ENCODE results near the gene C14orf39. TPM values are rescaled to one million over a fixed set of nuclear protein-coding genes. Genes with fewer than 3 reads are reported as not detected.

Gene C14orf39
- total RNA-seq, 3 donors from 2014 or later: 0.57 TPM; not detected in 2

DNA sequence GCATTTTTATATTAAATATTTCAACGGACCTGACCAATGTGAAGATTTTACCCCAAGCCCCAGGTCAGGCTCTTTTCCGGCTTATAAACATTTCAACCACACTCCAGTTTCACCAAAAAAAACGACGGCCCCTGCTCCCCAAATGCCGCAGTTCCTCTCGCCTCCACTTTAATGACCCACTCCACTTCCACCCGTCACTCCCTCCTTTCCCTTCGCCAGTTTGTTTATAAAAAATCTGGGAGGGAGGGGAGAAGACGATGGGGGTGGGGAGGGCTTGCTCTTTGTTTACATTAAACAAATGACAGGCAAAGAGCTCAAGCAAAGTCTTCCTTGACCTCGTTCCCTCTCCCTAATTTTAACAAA lies 28.5 kb upstream of the C14orf39 start:
- DNase-seq (no peak), ATAC-seq (no peak)
- Histone ChIP-seq H3K4me3 (no peak overlapping the region), H3K9me3 (no peaks in the 10 kb centered on the region), H3K36me3 (ENCODE audit: low read depth) (no peaks in the 10 kb centered on the region), H3K4me1 (ENCODE audit: low read depth) (peaks cover 3% of the 10 kb centered on the region)
- TF ChIP-seq, protein P1, sequence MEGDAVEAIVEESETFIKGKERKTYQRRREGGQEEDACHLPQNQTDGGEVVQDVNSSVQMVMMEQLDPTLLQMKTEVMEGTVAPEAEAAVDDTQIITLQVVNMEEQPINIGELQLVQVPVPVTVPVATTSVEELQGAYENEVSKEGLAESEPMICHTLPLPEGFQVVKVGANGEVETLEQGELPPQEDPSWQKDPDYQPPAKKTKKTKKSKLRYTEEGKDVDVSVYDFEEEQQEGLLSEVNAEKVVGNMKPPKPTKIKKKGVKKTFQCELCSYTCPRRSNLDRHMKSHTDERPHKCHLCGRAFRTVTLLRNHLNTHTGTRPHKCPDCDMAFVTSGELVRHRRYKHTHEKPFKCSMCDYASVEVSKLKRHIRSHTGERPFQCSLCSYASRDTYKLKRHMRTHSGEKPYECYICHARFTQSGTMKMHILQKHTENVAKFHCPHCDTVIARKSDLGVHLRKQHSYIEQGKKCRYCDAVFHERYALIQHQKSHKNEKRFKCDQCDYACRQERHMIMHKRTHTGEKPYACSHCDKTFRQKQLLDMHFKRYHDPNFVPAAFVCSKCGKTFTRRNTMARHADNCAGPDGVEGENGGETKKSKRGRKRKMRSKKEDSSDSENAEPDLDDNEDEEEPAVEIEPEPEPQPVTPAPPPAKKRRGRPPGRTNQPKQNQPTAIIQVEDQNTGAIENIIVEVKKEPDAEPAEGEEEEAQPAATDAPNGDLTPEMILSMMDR (IDR thresholded peaks at IDR 0.05): no peak
- intact Hi-C loops (cut with DNase I, micrococcal nuclease): no loop called here

- intact Hi-C loops (cut with DNase I, micrococcal nuclease): no loop called here
- DNase-seq: no peak
- no peak overlapping the region for H3K4me3 ChIP-seq
- TF ChIP-seq, protein P1 (IDR thresholded peaks at IDR 0.05): no peak
- peaks cover 3% of the 10 kb centered on the region for H3K4me1 ChIP-seq (ENCODE audit: low read depth)
- ATAC-seq: no peak
- no peaks in the 10 kb centered on the region for H3K9me3 ChIP-seq
- no peaks in the 10 kb centered on the region for H3K36me3 ChIP-seq (ENCODE audit: low read depth)
Measured at GRCh38 chr14:60512973-60513571, 27.2 kb upstream of the C14orf39 start.

DNA sequence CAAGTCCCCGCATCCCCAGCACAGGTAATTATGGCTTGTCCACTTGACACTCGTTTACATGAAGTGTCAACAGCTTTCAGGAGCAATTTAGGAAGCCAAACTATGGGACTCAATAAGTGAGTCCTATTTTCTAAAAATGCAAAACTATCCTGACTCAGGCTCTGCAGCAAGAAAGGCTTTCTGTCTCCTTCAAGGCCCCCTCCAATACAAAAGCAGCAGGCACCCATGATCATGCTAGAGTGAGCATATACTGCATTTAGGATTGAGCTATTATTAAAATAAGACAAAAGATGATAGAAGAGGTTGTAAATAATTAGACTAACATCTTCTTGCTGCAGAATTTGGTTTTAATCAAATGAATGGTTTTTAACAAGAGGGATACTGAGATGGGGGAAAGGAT lies 26.3 kb upstream of the C14orf39 start:
- H3K36me3 ChIP-seq (ENCODE audit: low read depth): no peaks in the 10 kb centered on the region
- peaks cover 3% of the 10 kb centered on the region for H3K4me1 ChIP-seq (ENCODE audit: low read depth)
- DNase-seq (no peak), ATAC-seq (no peak)
- no peak overlapping the region for H3K4me3 ChIP-seq
- no peaks in the 10 kb centered on the region for H3K9me3 ChIP-seq
- intact Hi-C loops (cut with DNase I, micrococcal nuclease): no loop called here
- TF ChIP-seq, protein P1 (IDR thresholded peaks at IDR 0.05): no peak

DNA sequence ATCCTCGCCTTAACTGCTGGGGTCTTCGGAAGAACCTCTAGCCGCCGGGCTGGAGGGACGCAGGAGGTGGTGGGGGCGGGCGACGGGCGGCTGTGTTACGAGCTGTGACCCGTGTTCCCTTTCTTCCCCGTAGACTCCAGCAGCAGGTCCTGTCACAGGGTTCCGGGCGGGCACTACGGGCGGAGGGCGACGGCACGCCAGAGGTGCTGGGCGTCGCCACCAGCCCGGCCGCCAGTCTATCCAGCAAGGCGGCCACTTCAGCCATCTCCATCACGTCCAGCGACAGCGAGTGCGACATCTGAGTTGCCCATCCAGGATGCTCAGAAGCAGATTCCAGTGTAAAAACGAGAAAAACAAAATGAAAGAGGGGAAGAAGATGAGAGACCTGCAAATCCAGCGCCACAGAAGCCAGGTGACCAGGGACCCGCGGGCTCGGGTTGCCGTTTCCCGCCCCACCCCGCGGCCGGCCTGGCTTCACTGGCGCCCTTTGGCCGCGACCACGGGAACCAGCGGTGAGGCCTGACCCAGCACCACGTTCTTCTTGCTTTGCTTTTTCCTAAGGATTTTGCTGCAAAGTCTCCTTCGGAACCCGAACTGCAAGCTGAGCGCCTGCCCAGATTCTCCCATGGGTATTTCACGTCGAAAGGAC lies 25.2 kb upstream of the C14orf39 start:
- Histone ChIP-seq H3K4me3 (no peak overlapping the region), H3K4me1 (ENCODE audit: low read depth) (peaks cover 3% of the 10 kb centered on the region), H3K36me3 (ENCODE audit: low read depth) (no peaks in the 10 kb centered on the region), H3K9me3 (no peaks in the 10 kb centered on the region)
- intact Hi-C loops (cut with DNase I, micrococcal nuclease): no loop called here
- ATAC-seq (no peak), DNase-seq (no peak)
- TF ChIP-seq, protein P1 (IDR thresholded peaks at IDR 0.05): no peak

DNA sequence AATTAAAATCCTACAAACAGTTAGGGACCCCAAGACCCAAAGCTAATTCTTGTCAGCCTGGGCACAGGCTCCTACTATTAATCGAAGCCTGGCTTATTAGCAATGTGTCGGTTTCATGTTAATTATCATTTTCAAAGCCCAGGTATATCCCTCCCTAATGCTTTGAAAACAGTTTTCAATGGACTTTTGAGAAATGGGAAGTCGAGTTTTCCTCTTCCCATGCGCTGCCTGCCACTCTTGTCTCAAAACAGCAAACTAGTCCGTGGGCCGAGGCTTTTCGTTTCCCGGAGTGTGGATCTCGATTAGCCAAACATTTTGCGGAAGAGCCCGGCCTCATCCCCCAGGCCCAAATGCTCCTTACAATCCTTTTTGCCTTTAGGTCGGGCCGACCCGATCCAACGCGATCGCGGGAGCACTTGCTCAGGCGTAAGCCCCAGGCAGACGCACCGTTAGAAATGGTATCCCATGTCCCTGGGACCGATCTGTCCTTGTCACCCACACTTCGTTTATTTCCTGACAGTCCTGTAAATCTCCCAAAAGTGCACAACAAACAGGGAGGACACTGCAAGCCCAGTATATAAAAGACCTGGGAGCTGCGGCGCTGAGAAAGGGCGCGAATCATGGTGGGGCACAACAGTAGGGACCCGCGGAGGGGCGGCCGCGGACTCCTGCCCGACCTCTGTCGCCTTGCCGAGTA lies 24.5 kb upstream of the C14orf39 start:
- H3K9me3 ChIP-seq: no peaks in the 10 kb centered on the region
- TF ChIP-seq, protein P1 (IDR thresholded peaks at IDR 0.05): no peak
- DNase-seq (peak in 1 of 3 donors; percentile 40), ATAC-seq (no peak)
- H3K4me3 ChIP-seq: no peak overlapping the region
- H3K4me1 ChIP-seq (ENCODE audit: low read depth): peaks cover 3% of the 10 kb centered on the region
- H3K36me3 ChIP-seq (ENCODE audit: low read depth): no peaks in the 10 kb centered on the region
- intact Hi-C loops (cut with DNase I, micrococcal nuclease): no loop called here
